H1 (cell line): ENCODE data around the gene THG1L. TPM values are rescaled to one million over a fixed set of nuclear protein-coding genes. Genes with fewer than 3 reads are reported as not detected.
A peak's percentile ranks its signal among the peaks of the same experiment; 100 is the strongest.

Experiments
- CTCF ChIA-PET: fragments of 300-600 bp; sonication (Branson Sonifier 250); formaldehyde crosslinking; loops from one replicate; lab custom pipeline; 2021; ENCODE audit not compliant: partially characterized antibody; lab: Charles Lee
- POLR2A ChIA-PET: fragments of 300-600 bp; sonication (Branson Sonifier 250); formaldehyde crosslinking; loops from one replicate; lab custom pipeline; 2021; ENCODE audit warnings: inconsistent platforms; ENCODE audit not compliant: partially characterized antibody; lab: Charles Lee
- DNase-seq, 2 experiments: peaks; one replicate each; pipeline versions ENCODE4 v3.0.0 to v3.0.0-alpha.2; 2010 to 2022; ENCODE audit warnings: low spot score in 2 of 2, low read depth in 1 of 2, mixed read lengths in 1 of 2
- FAIRE-seq: peaks from 2 replicates; lab custom pipeline; 2011; peaks lifted over from hg19 to GRCh38; lab: Jason Lieb, UNC
- H2AFZ ChIP-seq: 2 replicates; pipeline ENCODE4 v1.8.1; 2012; ENCODE audit warnings: low read length, inconsistent platforms
- H2AK5ac ChIP-seq: 2 replicates; pipeline ENCODE4 v1.6.1; 2013; ENCODE audit warnings: low read depth, low read length
- H2BK120ac ChIP-seq: replicated peaks from 2 replicates; pipeline ENCODE3; 2013; ENCODE audit warnings: low read depth, low read length, inconsistent platforms
- H2BK12ac ChIP-seq: 2 replicates; pipeline ENCODE4 v1.6.1; 2013; ENCODE audit warnings: low read depth, low read length
- H2BK15ac ChIP-seq: 2 replicates; pipeline ENCODE4 v1.6.1; 2013; ENCODE audit warnings: low read length
- H2BK20ac ChIP-seq: 2 replicates; pipeline ENCODE4 v1.6.1; 2013; ENCODE audit warnings: low read length
- H2BK5ac ChIP-seq: 2 replicates; pipeline ENCODE4 v1.6.1; 2013; ENCODE audit warnings: low read depth, low read length
- H3K14ac ChIP-seq: 2 replicates; pipeline ENCODE4 v1.6.1; 2013; ENCODE audit warnings: inconsistent platforms; ENCODE audit not compliant: insufficient read length
- H3K18ac ChIP-seq: 2 replicates; pipeline ENCODE4 v1.6.1; 2013; ENCODE audit warnings: low read length; ENCODE audit errors: extremely low read depth
- H3K23ac ChIP-seq: 2 replicates; pipeline ENCODE4 v1.6.1; 2013; ENCODE audit warnings: inconsistent platforms; ENCODE audit not compliant: insufficient read length
- H3K23me2 ChIP-seq: 2 replicates; pipeline ENCODE4 v1.6.1; 2013; ENCODE audit warnings: low read depth, low read length
- H3K27ac ChIP-seq: 2 replicates; pipeline ENCODE4 v1.6.1; 2011; ENCODE audit warnings: low read depth, low read length, inconsistent platforms
- H3K27me3 ChIP-seq, 4 experiments: replicated peaks in 1 of 4; 1 replicate in 1 of 4; 2 replicates in 3 of 4; pipeline versions ENCODE4 v1.6.1 to v1.8.1; 2011 to 2013; ENCODE audit warnings: low read length in 3 of 4, mild to moderate bottlenecking in 3 of 4, inconsistent platforms in 2 of 4, mixed read lengths in 2 of 4, moderate library complexity in 1 of 4; ENCODE audit not compliant: control insufficient read depth in 3 of 4, insufficient read depth in 3 of 4; ENCODE audit errors: extremely low read depth in 1 of 4
- H3K36me3 ChIP-seq, 4 experiments: 2 replicates each; pipeline versions ENCODE4 v1.6.1 to v1.8.1; 2011 to 2013; ENCODE audit warnings: mild to moderate bottlenecking in 4 of 4, low read length in 3 of 4, moderate library complexity in 2 of 4, control low read depth in 1 of 4, inconsistent platforms in 1 of 4; ENCODE audit not compliant: insufficient read depth in 4 of 4, control insufficient read depth in 2 of 4
- H3K4ac ChIP-seq: replicated peaks from 2 replicates; pipeline ENCODE3; 2013; ENCODE audit warnings: low read length, low read depth, mixed read lengths, inconsistent platforms; ENCODE audit not compliant: insufficient read length
- H3K4me1 ChIP-seq, 4 experiments: replicated peaks in 1 of 4; 1 replicate in 1 of 4; 2 replicates in 3 of 4; pipeline versions ENCODE4 v1.6.1 to v1.8.1; 2011 to 2013; ENCODE audit warnings: low read length in 3 of 4, inconsistent platforms in 2 of 4, mixed read lengths in 1 of 4; ENCODE audit not compliant: insufficient read depth in 4 of 4, control insufficient read depth in 3 of 4
- H3K4me2 ChIP-seq, 2 experiments: 2 replicates each; pipeline versions ENCODE4 v1.6.1 to v1.8.1; 2011 to 2013; ENCODE audit warnings: low read depth in 2 of 2, low read length in 2 of 2, control low read depth in 1 of 2, inconsistent platforms in 1 of 2, mild to moderate bottlenecking in 1 of 2; ENCODE audit not compliant: insufficient read depth in 1 of 2
- H3K4me3 ChIP-seq, 4 experiments: fragments of 200-600, 300-600 bp in 1 of 4; sonication (generic), shearing (Covaris generic), sonication (Bioruptor Twin) in 1 of 4; 2 replicates each; pipeline versions ENCODE4 v1.5.1 to v1.8.1; 2011 to 2016; ENCODE audit warnings: low read length in 4 of 4, low read depth in 3 of 4, control low read depth in 2 of 4, inconsistent platforms in 2 of 4, mild to moderate bottlenecking in 2 of 4, mixed read lengths in 1 of 4, moderate library complexity in 1 of 4; ENCODE audit not compliant: insufficient read depth in 2 of 4; ENCODE audit errors: extremely low read depth in 1 of 4
- H3K56ac ChIP-seq: replicated peaks from 2 replicates; pipeline ENCODE3; 2013; ENCODE audit warnings: low read depth, mild to moderate bottlenecking, mixed read lengths, low read length, inconsistent platforms; ENCODE audit not compliant: insufficient read length
- H3K79me1 ChIP-seq: 2 replicates; pipeline ENCODE4 v1.6.1; 2013; ENCODE audit warnings: low read depth, low read length, control low read depth
- H3K79me2 ChIP-seq, 2 experiments: 2 replicates each; pipeline versions ENCODE4 v1.6.1 to v1.8.1; 2012 to 2013; ENCODE audit warnings: low read length in 2 of 2, mild to moderate bottlenecking in 2 of 2, inconsistent platforms in 1 of 2; ENCODE audit not compliant: insufficient read depth in 2 of 2, control insufficient read depth in 1 of 2
- H3K9ac ChIP-seq, 4 experiments: replicated peaks in 1 of 4; 1 replicate in 1 of 4; 2 replicates in 3 of 4; pipeline versions ENCODE4 v1.6.1 to v1.8.1; 2011 to 2013; ENCODE audit warnings: low read depth in 3 of 4, low read length in 3 of 4, control low read depth in 2 of 4, mild to moderate bottlenecking in 2 of 4, moderate library complexity in 2 of 4, inconsistent platforms in 1 of 4; ENCODE audit errors: extremely low read depth in 1 of 4
- H3K9me3 ChIP-seq, 2 experiments: 2 replicates each; pipeline versions ENCODE4 v1.6.1 to v1.8.1; 2012 to 2013; ENCODE audit warnings: mild to moderate bottlenecking in 2 of 2, moderate library complexity in 2 of 2, control low read depth in 1 of 2, inconsistent platforms in 1 of 2, low read depth in 1 of 2, low read length in 1 of 2, mixed read lengths in 1 of 2; ENCODE audit not compliant: insufficient read depth in 2 of 2
- H4K20me1 ChIP-seq, 2 experiments: replicated peaks in 1 of 2; 2 replicates each; pipeline versions ENCODE3 to v1.8.1; 2011 to 2013; ENCODE audit warnings: inconsistent platforms in 2 of 2, low read length in 2 of 2, mild to moderate bottlenecking in 1 of 2; ENCODE audit not compliant: insufficient read depth in 2 of 2, control insufficient read depth in 1 of 2
- H4K5ac ChIP-seq: 2 replicates; pipeline ENCODE4 v1.6.1; 2013; ENCODE audit warnings: low read length, low read depth, mixed read lengths, inconsistent platforms; ENCODE audit not compliant: insufficient read length
- H4K8ac ChIP-seq: 2 replicates; pipeline ENCODE4 v1.8.0; 2013; ENCODE audit warnings: mild to moderate bottlenecking, moderate library complexity, low read length, inconsistent platforms; ENCODE audit not compliant: insufficient read depth; ENCODE audit errors: extremely low read depth
- H4K91ac ChIP-seq: replicated peaks from 2 replicates; pipeline ENCODE3; 2013; ENCODE audit warnings: low read length, mixed read lengths, inconsistent platforms; ENCODE audit not compliant: insufficient read length
- SUZ12 ChIP-seq: fragments of 200-600 bp; sonication (generic); IDR thresholded peaks from 2 replicates; pipeline ENCODE4 v1.6.1; 2012; ENCODE audit warnings: mild to moderate bottlenecking, inconsistent platforms, low read length, moderate library complexity, mixed read lengths
- YY1 ChIP-seq: IDR thresholded peaks from 2 replicates; pipeline ENCODE4 v1.6.1; 2011; ENCODE audit warnings: low read depth, mild to moderate bottlenecking, low read length
- WGBS, 2 experiments: shearing (Covaris generic) in 1 of 2; methylation state at CpG; one replicate each; pipeline versions ENCODE4 v1.1.6 to v1.1.7; 2013 to 2015; ENCODE audit warnings: low lambda C conversion rate in 2 of 2, mixed read lengths in 2 of 2, inconsistent platforms in 1 of 2, low coverage in 1 of 2, missing lambda C conversion rate in 1 of 2; ENCODE audit not compliant: insufficient replicate concordance in 2 of 2, insufficient coverage in 1 of 2, insufficient read length in 1 of 2; ENCODE audit errors: extremely low coverage in 1 of 2, missing lambda C conversion rate in 1 of 2; 5-methylcytosine and 5-hydroxymethylcytosine counted together
- polyA plus RNA-seq, 7 experiments: library from polyadenylated mRNA; depleted of rRNA in 3 of 7; stranded (reverse) in 5 of 7; unstranded in 2 of 7; fragments of >200 nt in 5 of 7; fragments of 200-250 nt in 2 of 7; gene quantifications; 1 replicate in 5 of 7; 2 replicates in 1 of 7; 4 replicates in 1 of 7; pipeline versions ENCODE4 v1.2.1 to v1.2.3, GENCODE V29; 2011 to 2013; ENCODE audit warnings: missing spikeins in 2 of 7, mixed read lengths in 2 of 7
- total RNA-seq: library from RNA; stranded (reverse); fragmentation: NEBNext Ultra II Directional; extraction: Animal tissue kit (Norgen Biotek cat#: 25700); gene quantifications from 2 replicates; pipeline ENCODE4 v1.2.1, GENCODE V29; 2021

The THG1L gene
- total and polyA plus RNA-seq, 2 of the 8 experiments (the other 6 are each of a cell fraction or from before 2014, with no cell fraction given), result 8.1 to 12.4 TPM

GRCh38 chr5:157719245-157719644 is 12.0 kb upstream of the THG1L start:
- no peak for DNase-seq
- ChIA-PET CTCF (interaction anchor here (0.9 to 4.4 kb wide), 14 partner anchors 11 to 286 kb away, joined by 3 to 33 read pairs (median 4); partner anchors contain the start of genes LSM11 and THG1L), POLR2A (interaction anchor here (0.7 to 1.2 kb wide), 2 partner anchors 12 to 81 kb away, joined by 3 to 5 read pairs; partner anchors contain the start of gene THG1L)
- Histone ChIP-seq H4K5ac (no peak overlapping the region), H4K20me1 (no peaks in the 10 kb centered on the region), H4K8ac (no peak overlapping the region), H3K27me3 (no peaks in the 10 kb centered on the region), H2BK12ac (no peak overlapping the region), H2AFZ (no peak overlapping the region), H3K56ac (no peak overlapping the region), H3K4me3 (no peak overlapping the region), H3K23ac (no peak overlapping the region), H3K79me2 (no peaks in the 10 kb centered on the region), H3K4me1 (no peaks in the 10 kb centered on the region), H3K79me1 (no peaks in the 10 kb centered on the region), H3K23me2 (no peaks in the 10 kb centered on the region), H2AK5ac (no peak overlapping the region), H3K36me3 (no peaks in the 10 kb centered on the region), H3K4me2 (no peak overlapping the region), H2BK120ac (no peak overlapping the region), H2BK15ac (no peak overlapping the region), H3K18ac (no peak overlapping the region; the same call in 1 of the 2 replicates), H3K9ac (no peak overlapping the region), H3K27ac (no peak overlapping the region)
- WGBS, 2 experiments, result 65% methylated on average over 2 of the region's 2 CpGs; no CpG with 5 or more reads in 1 of the 2 experiments
- FAIRE-seq, result no peak
- TF ChIP-seq YY1 (peak; percentile 81), SUZ12 (no peak)
- TF ChIP-seq, all 59 proteins: peak for 1
- Histone ChIP-seq H2BK5ac (no peak overlapping the region), H4K91ac (no peak overlapping the region), H3K9me3 (no peaks in the 10 kb centered on the region), H3K4ac (no peak overlapping the region), H2BK20ac (no peak overlapping the region), H3K14ac (no peak overlapping the region)
